GM18858 (cell line): ENCODE results near the gene CHEK2.
"Not testable (repeated sequence)": the region's sequence is repeated elsewhere in the genome, so short reads cannot be mapped to it uniquely, and the experiment has no call there.

ENCODE experiments used
- ATAC-seq: cut with Tn5 transposase; IDR thresholded peaks from one replicate; pipeline ENCODE4 v1.9.1; 2021; ENCODE audit not compliant: unreplicated experiment

Gene CHEK2

GRCh38 chr22:28742562-28742962, 942 bp upstream of the CHEK2 start:
- no peak for ATAC-seq

GRCh38 chr22:28741200-28741784, 328 bp downstream of the CHEK2 start:
- ATAC-seq: no peak

DNA sequence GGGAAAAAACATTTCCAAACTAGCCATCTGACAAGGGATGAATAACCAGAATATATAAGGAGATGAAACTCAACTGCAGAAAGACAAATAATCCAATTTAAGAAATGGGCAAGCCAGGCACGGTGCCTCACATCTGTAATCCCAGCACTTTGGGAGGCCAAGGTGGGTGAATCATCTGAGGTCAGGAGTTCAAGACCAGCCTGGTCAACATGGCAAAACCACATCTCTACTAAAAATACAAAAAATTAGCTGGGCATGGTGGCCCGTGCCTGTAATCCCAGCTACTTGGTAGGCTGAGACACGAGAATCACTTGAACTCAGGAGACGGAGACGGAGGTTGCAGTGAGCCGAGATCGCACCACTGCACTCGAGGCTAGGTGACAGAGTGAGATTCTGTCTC, 2.7 kb downstream of the CHEK2 start:
- not testable (repeated sequence) for ATAC-seq

- ATAC-seq: no peak
Measured at GRCh38 chr22:28737701-28738100, 3.9 kb downstream of the CHEK2 start.

DNA sequence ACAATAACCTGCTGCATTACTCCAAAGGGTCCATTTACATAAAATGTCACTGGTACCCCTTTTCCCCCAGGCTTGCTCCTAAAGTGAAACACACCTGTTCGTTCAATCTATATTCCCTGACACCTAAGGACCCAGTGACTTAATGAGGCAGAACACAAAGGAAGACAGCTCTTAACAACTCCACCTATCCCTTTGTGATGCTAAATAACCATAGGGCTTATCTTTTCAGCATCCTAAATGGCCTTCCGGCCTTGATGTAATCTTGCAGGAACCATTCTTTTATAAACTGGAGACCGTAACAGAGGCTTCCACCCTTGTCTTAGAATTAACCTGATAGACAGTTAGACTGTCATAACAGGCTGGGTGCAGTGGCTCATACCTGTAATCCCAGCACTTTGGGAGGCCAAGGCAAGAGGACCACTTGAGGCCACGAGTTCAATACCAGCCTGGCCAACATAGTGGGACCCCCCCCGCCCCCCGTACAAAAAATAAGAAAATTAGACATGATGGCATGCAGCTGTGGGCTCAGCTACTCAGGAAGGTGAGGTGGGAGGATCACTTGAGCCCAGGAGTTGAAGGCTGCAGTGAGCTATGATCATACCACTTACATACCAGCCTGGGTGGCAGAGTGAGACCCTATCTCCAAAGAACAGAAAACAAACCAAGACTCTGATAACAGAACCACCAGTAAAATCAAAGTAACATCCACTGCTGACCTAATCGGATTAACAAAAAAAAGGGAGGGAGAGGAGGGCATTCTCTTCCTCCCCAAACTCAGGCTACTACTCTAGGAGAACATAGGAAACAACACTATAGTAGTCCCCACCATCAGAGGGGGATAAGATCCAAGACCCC, 5.1 kb downstream of the CHEK2 start:
- ATAC-seq: no peak

DNA sequence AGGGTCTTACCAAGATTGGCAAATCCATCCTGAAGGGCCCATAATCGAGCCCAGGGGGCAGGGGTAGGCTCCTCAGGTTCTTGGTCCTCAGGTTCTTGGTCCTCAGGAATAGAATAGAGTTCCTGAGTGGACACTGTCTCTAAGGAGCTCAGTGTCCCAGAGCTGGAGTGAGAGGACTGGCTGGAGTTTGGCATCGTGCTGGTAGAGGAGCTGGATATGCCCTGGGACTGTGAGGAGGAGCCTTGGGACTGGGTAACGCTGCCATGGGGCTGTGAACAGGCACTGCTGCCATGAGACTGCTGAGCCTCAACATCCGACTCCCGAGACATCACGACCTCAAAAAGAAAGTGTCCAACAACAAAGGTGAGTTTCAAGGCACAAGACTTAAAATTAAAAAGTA, 7.2 kb downstream of the CHEK2 start:
- ATAC-seq: no peak

DNA sequence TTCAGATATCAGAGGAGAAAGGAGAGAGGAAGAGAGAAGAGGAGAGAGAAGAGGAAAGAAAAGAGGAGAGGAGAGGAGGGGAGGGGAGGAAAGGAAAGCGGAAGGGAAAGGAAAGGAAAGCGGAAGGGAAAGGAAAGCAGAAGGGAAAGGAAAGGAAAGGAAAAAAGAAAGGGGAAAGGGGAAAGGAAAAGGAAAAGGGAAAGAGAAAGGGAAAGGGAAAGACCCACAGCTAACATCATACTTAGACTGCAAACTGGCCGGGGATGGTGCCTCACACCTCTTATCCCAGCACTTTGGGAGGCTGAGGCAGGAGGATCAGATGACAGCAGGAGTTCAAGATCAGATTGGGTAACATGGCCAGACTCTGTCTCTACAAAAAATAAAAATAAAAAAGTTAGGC, 11.4 kb downstream of the CHEK2 start:
- no peak for ATAC-seq

- ATAC-seq: no peak
Measured at GRCh38 chr22:28728621-28729313, 12.9 kb downstream of the CHEK2 start.

DNA sequence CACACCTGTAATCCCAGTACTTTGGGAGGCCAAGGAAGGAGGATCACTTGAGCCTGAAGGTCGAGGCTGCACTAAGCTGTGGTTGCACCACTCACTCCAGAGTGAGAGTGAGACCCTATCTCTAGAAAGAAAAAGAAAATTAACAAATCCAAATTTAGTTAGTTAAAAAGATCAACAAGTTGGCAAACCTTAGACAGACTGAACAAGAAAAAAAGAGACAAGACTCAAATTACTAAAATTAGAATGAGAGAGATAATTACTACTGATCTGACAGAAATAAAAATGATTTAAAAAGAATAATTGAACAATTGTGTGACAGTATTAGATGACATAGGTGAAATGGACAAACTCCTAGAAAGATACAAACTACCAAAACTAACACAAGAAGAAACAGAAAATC, 13.6 kb downstream of the CHEK2 start:
- ATAC-seq: no peak

- no peak for ATAC-seq
Measured at GRCh38 chr22:28718044-28718443, 23.6 kb downstream of the CHEK2 start.

DNA sequence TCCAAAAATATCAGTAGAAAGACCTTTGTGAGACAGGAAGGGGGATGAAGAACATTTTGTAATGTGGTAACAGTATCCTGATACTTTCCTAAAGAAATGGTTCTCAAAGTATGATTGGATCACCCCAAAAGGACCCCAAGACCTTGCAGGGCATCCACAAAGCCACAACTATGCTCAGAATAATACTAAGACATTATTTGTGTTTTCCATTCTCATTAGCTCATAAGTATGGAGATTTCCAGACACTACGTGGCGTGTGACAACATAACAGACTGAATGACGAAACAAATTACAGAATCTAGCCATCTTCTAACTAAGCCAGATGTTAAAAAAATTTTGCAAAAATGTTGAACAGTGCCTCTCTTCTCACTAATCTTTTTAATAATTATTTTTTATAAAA, 24.9 kb downstream of the CHEK2 start:
- ATAC-seq: no peak

DNA sequence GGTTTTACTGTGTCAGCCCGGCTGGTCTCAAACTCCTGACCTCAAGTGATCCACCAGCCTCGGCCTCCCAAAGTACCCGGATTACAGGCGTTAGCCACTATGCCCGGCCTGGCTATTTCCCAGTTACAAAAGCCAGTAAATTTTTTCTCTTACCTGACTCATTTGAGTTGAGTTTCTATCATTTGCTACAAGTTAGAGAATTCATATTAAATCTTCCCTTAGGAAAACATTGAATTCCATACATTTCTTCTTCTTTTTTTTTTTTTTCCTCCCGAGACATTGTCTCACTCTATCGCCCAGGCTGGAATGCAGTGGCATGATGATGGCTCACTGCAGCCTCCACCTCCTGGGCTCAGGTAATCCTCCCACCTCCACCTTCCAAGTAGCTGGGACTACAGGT, 26.0 kb downstream of the CHEK2 start:
- no peak for ATAC-seq

DNA sequence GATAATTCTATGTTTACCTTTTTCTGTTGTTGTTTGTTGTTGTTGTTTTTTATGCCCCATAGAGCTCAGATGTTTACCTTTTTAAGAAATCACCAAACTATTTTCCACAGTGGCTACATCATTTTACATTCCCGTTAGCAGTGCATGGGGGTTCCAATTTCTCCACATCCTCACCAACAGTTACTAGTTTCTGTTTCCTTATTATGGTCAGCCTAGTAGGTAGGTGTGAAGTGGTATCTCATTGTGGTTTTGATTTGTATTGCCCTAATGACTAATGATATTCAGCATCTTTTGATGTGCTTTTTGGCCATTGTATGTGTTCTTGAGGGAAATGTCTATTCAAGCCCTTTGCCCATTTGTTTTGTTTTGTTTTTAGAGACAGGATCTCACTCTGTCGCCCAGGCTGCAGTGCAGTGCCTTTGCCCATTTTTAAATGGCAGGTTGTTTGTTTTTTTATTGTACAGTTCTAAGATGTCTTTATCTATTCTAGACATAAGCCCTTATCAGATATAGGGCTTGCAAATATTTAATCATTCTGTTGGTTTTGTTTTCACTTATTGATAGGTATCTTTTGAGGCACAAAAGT, 27.5 kb downstream of the CHEK2 start:
- no peak for ATAC-seq

GRCh38 chr22:28711820-28712777, 29.5 kb downstream of the CHEK2 start:
- no peak for ATAC-seq

- ATAC-seq: no peak
Measured at GRCh38 chr22:28711341-28711740, 30.3 kb downstream of the CHEK2 start.

- ATAC-seq: no peak
Measured at GRCh38 chr22:28710576-28711191, 30.9 kb downstream of the CHEK2 start.

GRCh38 chr22:28710107-28710506, 31.5 kb downstream of the CHEK2 start:
- no peak for ATAC-seq

GRCh38 chr22:28706845-28707244, 34.8 kb downstream of the CHEK2 start:
- ATAC-seq: no peak

DNA sequence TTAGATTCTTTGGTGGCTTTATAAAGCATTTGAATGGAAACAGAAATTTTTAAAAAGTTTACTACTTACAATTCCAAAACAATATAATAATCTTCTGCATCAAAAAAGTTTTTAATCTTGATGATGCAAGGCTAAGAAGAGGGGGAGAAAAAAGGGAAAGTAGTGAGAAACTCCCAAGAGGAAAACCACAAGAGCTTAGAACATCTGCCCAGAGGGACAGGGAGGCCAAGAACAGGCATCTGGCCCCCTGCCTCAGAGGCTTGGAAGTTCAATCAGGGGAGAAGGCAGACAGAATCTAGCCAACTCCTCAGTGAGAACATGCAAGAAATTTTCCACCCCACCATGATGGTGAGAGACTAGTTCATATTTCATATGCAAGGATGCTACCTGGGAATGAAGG, 38.2 kb downstream of the CHEK2 start:
- ATAC-seq: no peak

- no peak for ATAC-seq
Measured at GRCh38 chr22:28702891-28703290, 38.7 kb downstream of the CHEK2 start.
